CD14-positive monocyte (primary cell): ENCODE data around the gene SMIM20. TPM values are rescaled to one million over a fixed set of nuclear protein-coding genes. Genes with fewer than 3 reads are reported as not detected.

Source experiments
- DNase-seq, 3 donors: peaks; one replicate each; pipeline ENCODE4 v3.0.0-alpha.2; 2011 to 2022
- H2AFZ ChIP-seq: 2 replicates; pipeline ENCODE4 v1.6.0; 2012; ENCODE audit warnings: mild to moderate bottlenecking, low read depth, low read length, inconsistent platforms; ENCODE audit not compliant: insufficient read depth, poor library complexity, severe bottlenecking
- H3K27ac ChIP-seq, 2 donors: 1 replicate in 1 of 2; 2 replicates in 1 of 2; pipeline ENCODE4 v1.5.1; 2012 to 2013; ENCODE audit warnings: low read length in 2 of 2, control low read depth in 1 of 2, inconsistent platforms in 1 of 2, low read depth in 1 of 2, mild to moderate bottlenecking in 1 of 2
- H3K27me3 ChIP-seq, 2 donors: one replicate each; pipeline versions ENCODE4 v1.6.0 to v1.6.1; 2011 to 2013; ENCODE audit warnings: low read length in 2 of 2; ENCODE audit not compliant: control insufficient read depth in 2 of 2, insufficient read depth in 2 of 2
- H3K36me3 ChIP-seq, 2 donors: replicated peaks in 1 of 2; 1 replicate in 1 of 2; 2 replicates in 1 of 2; pipeline versions ENCODE4 v1.5.1 to v1.6.1; 2012 to 2013; ENCODE audit warnings: low read length in 2 of 2, control low read depth in 1 of 2, inconsistent platforms in 1 of 2, mild to moderate bottlenecking in 1 of 2; ENCODE audit not compliant: insufficient read depth in 2 of 2, control insufficient read depth in 1 of 2
- H3K4me1 ChIP-seq, 2 donors: 1 replicate in 1 of 2; 2 replicates in 1 of 2; pipeline versions ENCODE4 v1.5.1 to v1.6.1; 2012 to 2013; ENCODE audit warnings: low read length in 2 of 2, control low read depth in 1 of 2, inconsistent platforms in 1 of 2, mild to moderate bottlenecking in 1 of 2, moderate library complexity in 1 of 2; ENCODE audit not compliant: insufficient read depth in 2 of 2, control insufficient read depth in 1 of 2
- H3K4me2 ChIP-seq: replicated peaks from 2 replicates; pipeline ENCODE3; 2012; ENCODE audit warnings: low read length, moderate library complexity, mild to moderate bottlenecking; ENCODE audit not compliant: poor library complexity, severe bottlenecking; ENCODE audit errors: extremely low read depth
- H3K4me3 ChIP-seq, 3 experiments: fragments of 200-600 bp in 1 of 3; sonication (generic) in 1 of 3; replicated peaks in 1 of 3; 1 replicate in 2 of 3; 2 replicates in 1 of 3; pipeline ENCODE4 v1.5.1; 2011 to 2013; ENCODE audit warnings: low read length in 3 of 3, mild to moderate bottlenecking in 3 of 3, control low read depth in 2 of 3, low read depth in 2 of 3, inconsistent platforms in 1 of 3, moderate library complexity in 1 of 3
- H3K79me2 ChIP-seq: 2 replicates; pipeline ENCODE4 v1.6.0; 2012; ENCODE audit warnings: mild to moderate bottlenecking, control low read depth, inconsistent platforms, low read length, moderate library complexity; ENCODE audit not compliant: insufficient read depth
- H3K9ac ChIP-seq: 2 replicates; pipeline ENCODE4 v1.6.0; 2017; ENCODE audit warnings: low read length, mild to moderate bottlenecking; ENCODE audit not compliant: insufficient read depth, poor library complexity, severe bottlenecking
- H3K9me3 ChIP-seq, 2 donors: replicated peaks in 1 of 2; 1 replicate in 1 of 2; 2 replicates in 1 of 2; pipeline versions ENCODE4 v1.5.1 to v1.6.1; 2012 to 2013; ENCODE audit warnings: low read length in 2 of 2, control low read depth in 1 of 2; ENCODE audit not compliant: control insufficient read depth in 1 of 2, insufficient read depth in 1 of 2
- H4K20me1 ChIP-seq: 2 replicates; pipeline ENCODE4 v1.6.0; 2012; ENCODE audit warnings: mild to moderate bottlenecking, low read length, control low read depth, moderate library complexity; ENCODE audit not compliant: insufficient read depth
- H3K27ac Mint-ChIP-seq, 7 donors: one replicate each; pipeline ENCODE4 v1.8.0; 2020; ENCODE audit warnings: mild to moderate bottlenecking in 7 of 7, mixed read lengths in 7 of 7, moderate library complexity in 6 of 7, inconsistent platforms in 2 of 7
- H3K27me3 Mint-ChIP-seq, 3 donors: one replicate each; pipeline ENCODE4 v1.8.0; 2021 to 2022; ENCODE audit warnings: low read depth in 3 of 3, mild to moderate bottlenecking in 3 of 3, mixed read lengths in 3 of 3, moderate library complexity in 3 of 3, inconsistent platforms in 1 of 3
- H3K36me3 Mint-ChIP-seq, 2 donors: one replicate each; pipeline ENCODE4 v1.8.0; 2020; ENCODE audit warnings: mixed read lengths in 2 of 2, inconsistent platforms in 1 of 2, mild to moderate bottlenecking in 1 of 2
- H3K4me1 Mint-ChIP-seq: one replicate; pipeline ENCODE4 v1.8.0; 2020; ENCODE audit warnings: mild to moderate bottlenecking, mixed read lengths
- H3K4me3 Mint-ChIP-seq, 2 donors: one replicate each; pipeline ENCODE4 v1.8.0; 2020; ENCODE audit warnings: mild to moderate bottlenecking in 2 of 2, mixed read lengths in 2 of 2, moderate library complexity in 1 of 2
- H3K9me3 Mint-ChIP-seq, 7 donors: one replicate each; pipeline ENCODE4 v1.8.0; 2020 to 2022; ENCODE audit warnings: mixed read lengths in 7 of 7, mild to moderate bottlenecking in 6 of 7, moderate library complexity in 6 of 7, inconsistent platforms in 2 of 7
- CTCF ChIP-seq: fragments of 200-600 bp; IDR thresholded peaks from one replicate; pipeline ENCODE4 v1.8.0; 2022; ENCODE audit warnings: antibody characterized with exemption, mild to moderate bottlenecking
- WGBS: methylation state at CpG from one replicate; pipeline ENCODE4 v1.1.5; 2013; ENCODE audit warnings: missing lambda C conversion rate; ENCODE audit not compliant: insufficient coverage; 5-methylcytosine and 5-hydroxymethylcytosine counted together
- intact Hi-C, 2 donors: fragments of 100-400 bp; cut with micrococcal nuclease; formaldehyde crosslinking; loops; one replicate each; pipeline versions ENCODE4 v1.15.0 to v1.15.1; 2023
- polyA plus RNA-seq, 3 donors: library from polyadenylated mRNA; depleted of rRNA in 1 of 3; unstranded in 2 of 3; stranded (reverse) in 1 of 3; fragments of 300-500 nt in 2 of 3; fragments of >200 nt in 1 of 3; fragmentation: Illumina TruSeq in 2 of 3; gene quantifications; 1 replicate in 2 of 3; 2 replicates in 1 of 3; pipeline ENCODE4 v1.2.3, GENCODE V29; 2012 to 2021

Gene SMIM20
- polyA plus RNA-seq, 3 donors, result 10.4 to 38.1 (median 33.7) TPM

- H3K27ac ChIP-seq, result no peak overlapping the region
- no peak overlapping the region for H3K9ac ChIP-seq
- no peak for DNase-seq
- no peak overlapping the region for H3K4me2 ChIP-seq
- WGBS, result 95% methylated on average over 8 of the region's 11 CpGs
- peaks cover 7% of the 10 kb centered on the region for H3K4me1 Mint-ChIP-seq
- no peaks in the 10 kb centered on the region for H3K27me3 ChIP-seq
- H3K4me1 ChIP-seq, result no peaks in the 10 kb centered on the region
- intact Hi-C loops, result no loop called here
- no peaks in the 10 kb centered on the region for H3K79me2 ChIP-seq
- H3K36me3 Mint-ChIP-seq, result no peaks in the 10 kb centered on the region
- no peaks in the 10 kb centered on the region for H3K36me3 ChIP-seq
- no peak overlapping the region for H3K4me3 ChIP-seq
- no peak overlapping the region for H3K4me3 Mint-ChIP-seq
- H3K9me3 ChIP-seq, result no peaks in the 10 kb centered on the region
- H3K9me3 Mint-ChIP-seq, result no peaks in the 10 kb centered on the region
- H3K27ac Mint-ChIP-seq, result peak overlapping the region in 1 of 7 donors; percentile 49
- H3K27me3 Mint-ChIP-seq, result peaks cover 0 to 9% (median 4%) of the 10 kb centered on the region in 3 donors
- TF ChIP-seq CTCF, result no peak
- H2AFZ ChIP-seq, result no peak overlapping the region
- no peaks in the 10 kb centered on the region for H4K20me1 ChIP-seq
Measured at GRCh38 chr4:25890571-25891485, 23.2 kb upstream of the SMIM20 start.

GRCh38 chr4:25892796-25893195 is 21.2 kb upstream of the SMIM20 start:
- Mint-ChIP-seq H3K9me3 (no peaks in the 10 kb centered on the region), H3K4me3 (no peak overlapping the region), H3K4me1 (peaks cover 7% of the 10 kb centered on the region), H3K36me3 (no peaks in the 10 kb centered on the region), H3K27ac (no peak overlapping the region), H3K27me3 (peaks cover 0 to 7% (median 2%) of the 10 kb centered on the region in 3 donors)
- no peak overlapping the region for H3K27ac ChIP-seq
- H3K4me1 ChIP-seq, result no peaks in the 10 kb centered on the region
- H3K27me3 ChIP-seq, result no peaks in the 10 kb centered on the region
- intact Hi-C loops, result no loop called here
- H3K9ac ChIP-seq, result no peak overlapping the region
- TF ChIP-seq CTCF, result no peak
- DNase-seq, result no peak
- no peak overlapping the region for H3K4me3 ChIP-seq
- 91% methylated on average over 3 of the region's 6 CpGs for WGBS
- no peaks in the 10 kb centered on the region for H3K9me3 ChIP-seq
- H3K79me2 ChIP-seq, result no peaks in the 10 kb centered on the region
- no peak overlapping the region for H3K4me2 ChIP-seq
- H4K20me1 ChIP-seq, result no peaks in the 10 kb centered on the region
- H3K36me3 ChIP-seq, result no peaks in the 10 kb centered on the region
- no peak overlapping the region for H2AFZ ChIP-seq
